GM12801 (cell line): ENCODE results near the gene FGF1.

Source experiments
- TF ChIP-seq, protein P1 (sequence below): IDR thresholded peaks from one replicate; pipeline ENCODE4 v1.5.1; 2011; ENCODE audit warnings: control low read depth; ENCODE audit not compliant: insufficient read length; ENCODE audit errors: extremely low read depth

The FGF1 gene

DNA sequence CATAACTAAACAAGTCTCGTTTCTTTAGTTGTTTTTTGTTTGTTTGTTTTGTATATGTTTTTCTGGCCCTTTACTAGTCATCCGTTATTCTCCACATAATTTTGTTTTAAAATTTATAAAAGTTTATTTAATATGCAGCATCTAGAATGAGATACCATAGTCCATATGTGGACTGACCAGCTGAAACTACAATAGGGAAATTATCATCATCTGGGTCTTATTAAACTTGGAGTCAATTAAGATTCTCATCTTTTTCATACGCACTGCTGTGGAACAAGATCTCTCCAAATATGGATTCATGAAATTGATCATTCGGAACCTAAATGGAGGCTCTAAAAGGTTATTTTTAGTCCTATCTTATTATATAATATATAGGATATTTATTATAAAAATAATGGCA, 99.3 kb downstream of the FGF1 start:
- TF ChIP-seq, protein P1, sequence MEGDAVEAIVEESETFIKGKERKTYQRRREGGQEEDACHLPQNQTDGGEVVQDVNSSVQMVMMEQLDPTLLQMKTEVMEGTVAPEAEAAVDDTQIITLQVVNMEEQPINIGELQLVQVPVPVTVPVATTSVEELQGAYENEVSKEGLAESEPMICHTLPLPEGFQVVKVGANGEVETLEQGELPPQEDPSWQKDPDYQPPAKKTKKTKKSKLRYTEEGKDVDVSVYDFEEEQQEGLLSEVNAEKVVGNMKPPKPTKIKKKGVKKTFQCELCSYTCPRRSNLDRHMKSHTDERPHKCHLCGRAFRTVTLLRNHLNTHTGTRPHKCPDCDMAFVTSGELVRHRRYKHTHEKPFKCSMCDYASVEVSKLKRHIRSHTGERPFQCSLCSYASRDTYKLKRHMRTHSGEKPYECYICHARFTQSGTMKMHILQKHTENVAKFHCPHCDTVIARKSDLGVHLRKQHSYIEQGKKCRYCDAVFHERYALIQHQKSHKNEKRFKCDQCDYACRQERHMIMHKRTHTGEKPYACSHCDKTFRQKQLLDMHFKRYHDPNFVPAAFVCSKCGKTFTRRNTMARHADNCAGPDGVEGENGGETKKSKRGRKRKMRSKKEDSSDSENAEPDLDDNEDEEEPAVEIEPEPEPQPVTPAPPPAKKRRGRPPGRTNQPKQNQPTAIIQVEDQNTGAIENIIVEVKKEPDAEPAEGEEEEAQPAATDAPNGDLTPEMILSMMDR: no peak

DNA sequence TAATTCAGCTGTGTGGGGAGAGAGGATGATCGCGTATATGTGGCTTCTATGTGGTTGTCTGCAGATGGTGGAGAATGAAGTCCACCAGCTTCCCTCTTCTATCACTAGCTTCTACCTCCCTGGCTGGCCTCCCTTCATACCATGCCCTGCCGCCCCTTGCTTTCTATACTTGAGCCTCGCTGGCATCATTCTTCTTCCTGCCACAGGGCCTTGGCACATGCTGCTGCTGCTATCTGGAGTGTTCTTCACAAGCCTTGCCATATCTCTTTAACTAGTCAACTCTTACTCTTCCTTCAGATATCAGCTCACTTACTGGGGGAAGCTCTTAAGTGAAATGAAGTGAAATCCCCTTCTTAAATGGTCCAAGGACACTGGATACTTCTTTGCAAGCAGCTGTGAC, 100.4 kb downstream of the FGF1 start:
- TF ChIP-seq, protein P1: no peak

DNA sequence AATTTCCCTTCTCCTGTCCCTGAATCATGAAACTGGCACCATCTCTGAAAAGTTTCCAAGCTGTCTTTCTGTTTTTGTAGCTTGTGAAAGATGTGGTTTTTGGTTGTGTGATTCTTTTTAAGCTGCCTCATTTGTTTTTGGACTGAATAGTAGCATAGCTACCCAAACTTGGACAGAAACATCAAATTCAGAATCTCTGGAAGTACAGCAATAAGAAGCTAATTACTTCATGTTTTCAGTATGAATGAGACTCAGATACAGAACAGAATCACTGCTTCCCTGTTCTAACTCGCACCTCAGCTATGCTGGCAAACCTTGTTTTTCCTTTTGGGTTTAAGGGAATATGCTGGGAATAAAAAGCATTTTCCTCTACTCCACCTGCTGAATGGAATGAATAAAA, 101.0 kb downstream of the FGF1 start:
- TF ChIP-seq, protein P1: no peak

DNA sequence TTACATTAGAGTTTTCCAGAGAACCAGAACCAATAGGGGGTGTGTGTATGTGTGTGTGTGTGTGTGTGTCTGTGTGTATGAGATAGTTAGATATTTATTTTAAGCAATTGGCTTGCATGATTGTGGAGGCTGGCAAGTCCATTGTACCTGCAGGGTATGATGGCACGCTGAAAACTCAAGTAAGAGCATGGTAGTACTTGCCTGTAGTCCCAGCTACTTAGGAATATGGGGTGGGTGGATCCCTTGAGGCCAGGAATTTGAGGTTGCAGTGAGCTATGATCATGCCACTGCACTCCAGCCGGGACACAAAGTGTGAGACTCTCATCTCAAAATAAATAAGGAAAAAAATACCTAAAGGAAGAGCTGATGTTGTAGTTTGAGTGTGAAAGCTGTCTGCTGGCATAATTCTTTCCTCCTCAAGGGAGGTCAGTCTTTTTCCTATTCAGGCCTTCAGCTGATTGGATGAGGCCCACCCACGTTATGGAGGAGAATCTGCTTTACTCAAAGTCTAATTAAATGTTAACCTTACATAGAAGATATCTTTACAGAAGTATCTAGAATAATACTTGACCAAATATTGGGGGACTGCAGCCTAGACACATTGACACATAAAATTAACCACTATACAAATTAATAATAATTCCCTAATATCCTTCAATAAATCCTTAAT, 107.6 kb downstream of the FGF1 start:
- TF ChIP-seq, protein P1: no peak

DNA sequence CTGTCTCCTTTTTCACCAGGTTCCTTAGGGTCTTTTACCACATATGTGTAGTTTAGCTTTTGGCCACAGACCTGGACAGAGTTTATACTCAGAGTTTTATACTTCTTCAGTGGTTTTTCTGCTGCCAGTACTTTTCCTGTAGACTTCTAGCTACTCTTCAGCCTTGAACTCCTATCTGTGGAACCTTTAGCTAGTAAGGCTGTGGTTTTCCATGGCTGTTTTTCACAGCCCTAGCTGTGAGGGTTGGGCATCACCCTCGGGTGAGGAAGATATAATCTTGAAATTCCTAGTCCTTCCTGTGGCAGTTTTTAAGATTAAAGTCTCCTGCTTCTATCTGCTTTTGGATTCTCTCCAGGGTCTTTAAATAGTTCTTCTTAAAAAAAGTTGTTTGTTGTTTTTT, 109.1 kb downstream of the FGF1 start:
- TF ChIP-seq, protein P1: no peak

DNA sequence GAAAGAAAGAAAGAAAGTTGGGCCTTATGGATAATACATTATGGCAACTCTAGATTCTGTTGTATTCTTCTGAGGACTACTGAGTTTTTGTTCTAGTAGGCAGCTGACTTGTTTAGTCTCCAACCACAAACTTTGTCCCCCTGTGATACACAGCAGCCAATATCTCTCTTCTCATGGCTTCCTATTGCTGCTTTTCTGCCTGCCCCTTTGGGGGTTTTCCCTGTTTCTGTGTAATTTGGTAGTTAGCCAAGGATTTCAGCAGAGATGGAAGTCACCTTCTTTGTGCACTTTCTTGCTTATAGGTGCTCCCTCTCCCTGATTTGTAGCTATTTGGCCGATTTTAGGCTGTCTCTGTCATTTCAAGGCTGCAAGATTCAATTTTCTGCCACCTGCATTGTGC, 109.6 kb downstream of the FGF1 start:
- TF ChIP-seq, protein P1: no peak

DNA sequence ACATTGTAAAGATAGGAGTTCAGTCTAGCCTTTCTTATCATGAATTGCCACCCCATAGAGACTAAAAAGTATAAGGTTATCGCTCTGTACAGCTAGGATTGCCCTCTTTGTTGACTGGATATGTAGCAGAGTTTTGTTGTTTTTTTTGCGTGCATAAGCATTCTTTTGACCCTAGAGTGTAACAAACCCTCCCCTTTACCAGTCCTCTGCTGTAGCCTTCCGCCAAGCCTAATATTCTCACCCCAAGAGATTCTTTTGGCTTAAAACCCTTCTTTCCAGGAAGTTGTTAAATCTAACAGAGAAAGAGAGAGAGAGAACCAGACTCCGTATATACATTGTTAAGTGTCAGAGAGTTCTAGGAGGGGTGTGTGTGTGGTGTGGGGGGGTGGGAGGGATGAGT, 113.9 kb downstream of the FGF1 start:
- TF ChIP-seq, protein P1: no peak
